Activated naive CD8-positive, alpha-beta T cell treated with anti-CD3 and anti-CD28 coated beads, Interleukin-2, amount 50 U/mL, for 24 hours (primary cell): Measurements from ENCODE around the gene STIP1.

Experiments
- ATAC-seq: fragments of 150-1000 bp; cut with Tn5 transposase; one replicate; pipeline ENCODE4 v1.10.0; 2021
- DNase-seq: peaks from one replicate; pipeline ENCODE4 v3.0.0; 2021
- H3K27ac Mint-ChIP-seq: one replicate; pipeline ENCODE4 v1.8.0; 2021; ENCODE audit warnings: mild to moderate bottlenecking, mixed read lengths
- H3K27me3 Mint-ChIP-seq: one replicate; pipeline ENCODE4 v1.8.0; 2021; ENCODE audit warnings: mixed read lengths
- H3K36me3 Mint-ChIP-seq: one replicate; pipeline ENCODE4 v1.8.0; 2021; ENCODE audit warnings: low read depth, mixed read lengths
- H3K4me1 Mint-ChIP-seq: one replicate; pipeline ENCODE4 v1.8.0; 2021; ENCODE audit warnings: mixed read lengths
- H3K4me3 Mint-ChIP-seq: one replicate; pipeline ENCODE4 v1.8.0; 2021; ENCODE audit warnings: mild to moderate bottlenecking, moderate library complexity, mixed read lengths
- H3K9me3 Mint-ChIP-seq: one replicate; pipeline ENCODE4 v1.8.0; 2021; ENCODE audit warnings: mixed read lengths

The STIP1 gene

DNA sequence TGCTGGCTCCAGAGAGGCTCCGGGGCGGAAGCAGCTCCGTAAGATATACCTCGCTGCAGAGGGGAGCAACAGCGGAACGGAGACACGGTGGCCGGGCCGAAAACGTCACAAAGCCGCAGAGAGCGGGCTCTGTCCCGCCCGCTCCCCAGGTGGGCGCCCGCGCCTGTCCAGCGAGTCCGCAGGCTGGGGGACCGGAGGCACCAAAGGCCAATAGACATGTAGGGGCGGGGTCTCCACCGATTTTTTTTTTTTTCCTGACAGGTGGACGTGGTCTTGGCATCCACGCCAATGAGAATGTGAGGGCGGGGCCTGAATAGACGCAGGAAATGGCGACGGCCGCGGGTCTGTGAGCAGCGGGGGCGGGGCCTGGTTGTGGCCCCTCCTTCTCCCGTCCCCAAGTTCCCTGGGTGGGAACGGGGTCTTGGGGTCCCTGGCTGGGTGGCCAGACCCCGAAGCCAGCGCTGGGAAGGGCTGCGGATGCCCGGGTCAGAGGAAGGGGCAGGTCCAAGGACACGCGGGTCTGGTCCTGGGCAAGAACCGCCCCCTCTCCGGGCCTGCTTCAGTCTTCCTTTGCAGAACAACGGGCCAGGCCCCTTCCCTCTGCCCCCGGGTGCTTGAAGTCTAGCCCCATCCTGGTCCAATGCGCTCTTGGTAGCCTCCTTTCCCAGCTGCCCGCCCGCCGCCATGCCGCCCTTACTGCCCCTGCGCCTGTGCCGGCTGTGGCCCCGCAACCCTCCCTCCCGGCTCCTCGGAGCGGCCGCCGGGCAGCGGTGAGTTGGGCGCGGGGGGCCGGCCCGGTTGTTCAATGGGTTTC lies 44.4 kb downstream of the STIP1 start, which contains the start of gene DNAJC4:
Gene DNAJC4 (plus strand): TSS at position 378 of the 814 bp plus-strand sequence. CDS start 307 bp downstream, at position 685.
- Mint-ChIP-seq H3K36me3 (peaks cover 2% of the 10 kb centered on the region), H3K9me3 (no peaks in the 10 kb centered on the region), H3K4me1 (peaks cover 57% of the 10 kb centered on the region), H3K27me3 (no peaks in the 10 kb centered on the region), H3K4me3 (peak within 1 kb of the TSS; percentile 81), H3K27ac (peak within 1 kb of the TSS; percentile 69)
- ATAC-seq (peak; percentile 35), DNase-seq (peak; percentile 92)

DNA sequence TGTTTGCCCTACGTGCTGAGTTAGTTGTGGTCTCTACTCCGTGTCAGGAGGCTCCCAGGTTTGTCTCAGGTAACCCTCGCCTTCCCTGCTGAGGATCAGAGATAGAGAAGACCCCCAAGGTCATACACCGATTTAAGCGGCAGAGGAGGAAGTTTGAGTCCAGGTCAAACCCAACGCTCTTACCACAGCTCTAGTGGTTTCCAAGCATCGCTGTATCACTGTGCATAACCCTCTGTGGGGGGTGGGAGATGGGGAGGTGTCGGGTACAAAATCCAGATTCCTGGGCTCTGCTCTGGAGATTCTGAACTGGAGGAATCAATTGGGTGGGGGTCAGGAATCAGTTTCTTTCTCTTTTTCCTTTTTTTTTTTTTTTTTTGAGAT lies 45.0 kb downstream of the STIP1 start:
- no peaks in the 10 kb centered on the region for H3K9me3 Mint-ChIP-seq
- no peaks in the 10 kb centered on the region for H3K27me3 Mint-ChIP-seq
- H3K27ac Mint-ChIP-seq: peak overlapping the region; percentile 69
- DNase-seq: no peak
- H3K36me3 Mint-ChIP-seq: peaks cover 2% of the 10 kb centered on the region
- peak overlapping the region; percentile 81 for H3K4me3 Mint-ChIP-seq
- no peak for ATAC-seq
- H3K4me1 Mint-ChIP-seq: peaks cover 59% of the 10 kb centered on the region

DNA sequence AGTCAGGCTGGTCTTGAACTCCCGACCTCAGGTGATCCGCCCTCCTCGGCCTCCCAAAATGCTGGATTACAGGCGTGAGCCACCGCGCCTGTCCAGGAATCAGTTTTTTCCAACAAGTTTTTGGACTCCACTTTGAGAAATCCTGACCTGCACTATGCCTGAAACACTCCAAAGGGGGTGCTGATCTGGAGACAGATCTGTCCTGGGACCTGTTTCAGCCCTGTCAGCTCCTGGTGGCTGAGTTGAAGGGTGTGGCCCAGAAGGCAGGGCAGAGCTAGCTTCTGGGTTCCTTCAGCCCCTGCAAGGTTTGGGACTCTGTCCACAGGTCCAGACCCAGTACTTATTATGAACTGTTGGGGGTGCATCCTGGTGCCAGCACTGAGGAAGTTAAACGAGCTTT lies 45.6 kb downstream of the STIP1 start:
- Mint-ChIP-seq H3K9me3 (no peaks in the 10 kb centered on the region), H3K27ac (no peak overlapping the region), H3K4me1 (peaks cover 61% of the 10 kb centered on the region), H3K27me3 (no peaks in the 10 kb centered on the region), H3K36me3 (peaks cover 2% of the 10 kb centered on the region), H3K4me3 (peak overlapping the region; percentile 81)
- DNase-seq (no peak), ATAC-seq (no peak)

DNA sequence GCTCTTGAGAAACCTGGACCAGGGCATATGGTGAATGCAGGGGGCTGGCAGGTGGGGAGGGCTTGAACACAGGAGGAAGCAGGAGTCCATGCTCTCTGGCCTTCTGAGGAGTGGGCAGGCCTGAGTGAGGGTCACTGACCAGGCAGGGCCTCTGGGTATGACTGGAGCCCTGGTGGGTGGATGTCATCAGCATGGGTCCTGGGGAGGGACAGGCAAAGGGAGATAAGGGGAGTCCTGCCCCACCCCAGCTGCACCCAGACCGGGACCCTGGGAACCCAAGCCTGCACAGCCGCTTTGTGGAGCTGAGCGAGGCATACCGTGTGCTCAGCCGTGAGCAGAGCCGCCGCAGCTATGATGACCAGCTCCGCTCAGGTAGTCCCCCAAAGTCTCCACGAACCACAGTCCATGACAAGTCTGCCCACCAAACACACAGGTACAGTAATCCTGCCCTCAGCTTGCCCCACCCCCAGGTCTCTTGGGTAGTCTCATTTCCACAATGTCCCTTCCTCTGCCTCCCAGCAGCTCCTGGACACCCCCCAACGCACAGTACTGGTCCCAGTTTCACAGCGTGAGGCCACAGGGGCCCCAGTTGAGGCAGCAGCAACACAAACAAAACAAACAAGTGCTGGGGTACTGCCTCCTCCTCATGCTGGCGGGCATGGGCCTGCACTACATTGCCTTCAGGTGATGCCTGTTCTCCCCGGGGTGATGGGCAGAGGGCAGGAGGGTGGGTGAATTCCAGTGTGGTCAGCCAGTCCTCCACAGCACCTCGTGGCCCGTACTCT lies 46.4 kb downstream of the STIP1 start:
- Mint-ChIP-seq H3K4me3 (peak overlapping the region; percentile 81), H3K9me3 (no peaks in the 10 kb centered on the region), H3K36me3 (no peaks in the 10 kb centered on the region), H3K27ac (no peak overlapping the region), H3K4me1 (peaks cover 55% of the 10 kb centered on the region), H3K27me3 (no peaks in the 10 kb centered on the region)
- ATAC-seq (no peak), DNase-seq (no peak)

DNA sequence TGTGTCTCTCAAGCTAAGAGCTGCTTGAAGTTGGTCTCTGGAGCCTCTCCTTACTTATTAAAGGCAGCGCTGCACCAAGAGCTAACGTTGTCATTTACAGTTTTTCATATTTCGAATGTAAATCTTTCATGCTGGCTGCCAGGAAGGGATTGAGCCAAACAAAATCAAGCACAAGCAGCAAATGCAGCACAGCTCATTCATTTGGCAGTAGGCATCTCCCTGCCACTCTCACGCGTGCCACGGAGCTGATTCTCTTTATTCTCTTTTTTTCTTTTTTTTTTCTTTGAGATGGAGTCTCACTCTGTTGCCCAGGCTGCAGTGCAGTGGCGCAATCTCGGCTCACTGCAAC lies 47.0 kb downstream of the STIP1 start:
- H3K27ac Mint-ChIP-seq: no peak overlapping the region
- DNase-seq (no peak), ATAC-seq (no peak)
- no peaks in the 10 kb centered on the region for H3K9me3 Mint-ChIP-seq
- no peaks in the 10 kb centered on the region for H3K27me3 Mint-ChIP-seq
- peaks cover 3% of the 10 kb centered on the region for H3K36me3 Mint-ChIP-seq
- no peak overlapping the region for H3K4me3 Mint-ChIP-seq
- peaks cover 49% of the 10 kb centered on the region for H3K4me1 Mint-ChIP-seq

DNA sequence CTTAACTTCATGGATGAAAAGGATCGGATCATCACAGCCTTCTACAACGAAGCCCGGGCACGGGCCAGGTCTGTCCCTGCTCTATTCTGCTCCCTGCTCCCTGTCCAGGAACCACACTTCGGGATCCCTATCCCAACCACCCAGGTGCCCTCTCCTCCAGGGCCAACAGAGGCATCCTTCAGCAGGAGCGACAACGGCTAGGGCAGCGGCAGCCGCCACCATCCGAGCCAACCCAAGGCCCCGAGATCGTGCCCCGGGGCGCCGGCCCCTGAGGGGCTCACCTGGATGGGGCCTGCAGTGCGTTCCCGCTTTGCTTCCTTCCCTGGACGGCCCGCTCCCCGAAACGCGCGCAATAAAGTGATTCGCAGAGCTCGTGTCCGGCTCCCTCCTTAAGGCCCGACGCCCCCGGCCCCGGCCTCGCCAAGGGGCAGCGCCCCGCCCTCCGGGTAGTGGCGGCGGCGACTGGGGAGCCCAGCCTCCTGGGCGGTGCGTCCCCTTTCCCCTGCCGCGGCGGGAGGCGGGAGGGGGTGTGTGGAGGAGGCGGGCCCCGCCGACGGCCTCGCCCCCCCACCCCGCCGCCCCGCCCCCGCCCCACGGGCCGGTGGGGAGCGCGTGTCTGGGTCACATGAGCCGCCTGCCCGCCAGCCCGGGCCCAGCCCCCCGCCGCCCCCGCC lies 48.1 kb downstream of the STIP1 start, which contains the start of gene VEGFB:
Gene VEGFB (plus strand): TSS at position 672 of the 674 bp plus-strand sequence. CDS start 250 bp downstream, outside the sequence.
- Mint-ChIP-seq H3K27ac (peak within 1 kb of the TSS; percentile 72), H3K36me3 (peaks cover 7% of the 10 kb centered on the region)

DNA sequence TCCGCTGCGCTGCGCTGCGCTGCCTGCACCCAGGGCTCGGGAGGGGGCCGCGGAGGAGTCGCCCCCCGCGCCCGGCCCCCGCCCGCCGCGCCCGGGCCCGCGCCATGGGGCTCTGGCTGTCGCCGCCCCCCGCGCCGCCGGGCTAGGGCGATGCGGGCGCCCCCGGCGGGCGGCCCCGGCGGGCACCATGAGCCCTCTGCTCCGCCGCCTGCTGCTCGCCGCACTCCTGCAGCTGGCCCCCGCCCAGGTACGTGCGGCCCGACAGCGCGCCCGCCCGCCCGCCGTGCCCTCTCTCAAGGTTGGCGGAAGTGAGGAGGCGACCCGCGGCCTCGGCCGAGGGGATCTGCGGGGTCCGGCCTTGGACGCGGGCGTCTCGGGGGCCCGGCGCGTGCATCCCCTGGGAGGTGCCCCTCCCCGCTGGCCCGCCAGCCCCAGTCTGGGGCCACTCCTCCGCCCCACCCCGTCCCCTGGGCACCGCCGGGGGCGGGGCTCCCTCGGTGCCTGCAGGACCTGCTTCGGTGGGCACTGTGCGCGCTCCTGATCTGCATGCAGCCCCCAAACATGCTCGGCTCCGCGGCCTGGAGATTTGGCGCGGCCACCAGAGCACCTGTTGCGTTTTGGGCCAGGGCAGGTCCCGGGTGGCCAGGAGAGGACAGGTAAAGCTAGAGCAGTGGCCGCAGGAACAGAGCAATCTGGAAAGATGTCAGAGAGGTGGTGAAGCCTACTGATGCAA lies 48.8 kb downstream of the STIP1 start:
- ATAC-seq: peak; percentile 46
- no peaks in the 10 kb centered on the region for H3K9me3 Mint-ChIP-seq
- H3K4me3 Mint-ChIP-seq: peak overlapping the region; percentile 83
- peak overlapping the region; percentile 72 for H3K27ac Mint-ChIP-seq
- H3K4me1 Mint-ChIP-seq: peaks cover 44% of the 10 kb centered on the region
- H3K27me3 Mint-ChIP-seq: no peaks in the 10 kb centered on the region
- peaks cover 7% of the 10 kb centered on the region for H3K36me3 Mint-ChIP-seq
- peak; percentile 60 for DNase-seq

More for the DNA sequence above, 48.1 kb downstream of the STIP1 start, which contains the start of gene VEGFB:
- Mint-ChIP-seq H3K4me1 (peaks cover 46% of the 10 kb centered on the region), H3K27me3 (no peaks in the 10 kb centered on the region), H3K4me3 (peak within 1 kb of the TSS; percentile 83), H3K9me3 (no peaks in the 10 kb centered on the region)
- DNase-seq: peak; percentile 72
- ATAC-seq: peak; percentile 38

DNA sequence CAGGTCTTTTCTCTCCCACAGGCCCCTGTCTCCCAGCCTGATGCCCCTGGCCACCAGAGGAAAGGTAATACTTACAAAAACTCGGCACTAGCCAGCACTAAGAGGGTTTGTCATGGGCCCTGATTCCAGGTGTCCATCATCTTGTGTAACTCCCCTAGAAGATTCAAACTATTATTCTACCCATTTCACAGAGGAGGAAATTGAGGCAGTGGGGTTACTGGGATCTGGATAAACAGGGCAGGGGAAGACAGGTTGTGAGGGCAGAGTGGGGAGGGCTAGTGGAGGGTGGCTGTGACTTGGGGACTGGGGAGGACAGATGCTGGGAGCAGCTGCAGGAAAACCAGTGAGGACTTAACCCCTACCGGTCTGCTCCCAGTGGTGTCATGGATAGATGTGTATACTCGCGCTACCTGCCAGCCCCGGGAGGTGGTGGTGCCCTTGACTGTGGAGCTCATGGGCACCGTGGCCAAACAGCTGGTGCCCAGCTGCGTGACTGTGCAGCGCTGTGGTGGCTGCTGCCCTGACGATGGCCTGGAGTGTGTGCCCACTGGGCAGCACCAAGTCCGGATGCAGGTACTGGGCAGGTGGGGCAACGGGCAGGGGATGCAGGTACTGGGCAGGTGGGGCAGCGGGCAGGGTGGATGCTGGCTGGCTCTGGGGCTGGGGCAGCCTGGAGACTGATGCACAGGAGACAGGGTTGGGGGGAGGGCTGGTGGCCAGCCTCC lies 49.6 kb downstream of the STIP1 start:
- H3K27ac Mint-ChIP-seq: peak overlapping the region; percentile 72
- no peaks in the 10 kb centered on the region for H3K27me3 Mint-ChIP-seq
- no peak for DNase-seq
- H3K9me3 Mint-ChIP-seq: no peaks in the 10 kb centered on the region
- H3K4me3 Mint-ChIP-seq: peak overlapping the region; percentile 83
- peaks cover 7% of the 10 kb centered on the region for H3K36me3 Mint-ChIP-seq
- peaks cover 47% of the 10 kb centered on the region for H3K4me1 Mint-ChIP-seq
- no peak for ATAC-seq

DNA sequence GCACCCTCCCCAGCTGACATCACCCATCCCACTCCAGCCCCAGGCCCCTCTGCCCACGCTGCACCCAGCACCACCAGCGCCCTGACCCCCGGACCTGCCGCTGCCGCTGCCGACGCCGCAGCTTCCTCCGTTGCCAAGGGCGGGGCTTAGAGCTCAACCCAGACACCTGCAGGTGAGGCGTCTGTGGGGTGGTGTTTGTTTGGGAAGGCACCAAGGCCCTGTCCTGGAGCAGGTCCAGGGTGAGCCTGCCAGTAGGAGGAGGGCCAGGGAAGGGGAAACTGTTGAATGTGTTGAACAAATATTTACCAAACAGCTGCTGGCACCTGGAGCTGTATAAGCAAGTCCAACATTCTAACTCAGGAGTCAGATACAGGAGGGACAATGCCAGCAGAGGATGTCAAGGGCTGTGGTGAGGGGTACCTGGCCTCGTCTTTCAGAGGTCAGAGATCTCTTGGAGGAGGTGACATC lies 51.5 kb downstream of the STIP1 start:
- Mint-ChIP-seq H3K27me3 (no peaks in the 10 kb centered on the region), H3K4me1 (peaks cover 38% of the 10 kb centered on the region), H3K36me3 (peaks cover 9% of the 10 kb centered on the region), H3K27ac (no peak overlapping the region), H3K4me3 (no peak overlapping the region), H3K9me3 (no peaks in the 10 kb centered on the region)
- ATAC-seq (no peak), DNase-seq (no peak)

DNA sequence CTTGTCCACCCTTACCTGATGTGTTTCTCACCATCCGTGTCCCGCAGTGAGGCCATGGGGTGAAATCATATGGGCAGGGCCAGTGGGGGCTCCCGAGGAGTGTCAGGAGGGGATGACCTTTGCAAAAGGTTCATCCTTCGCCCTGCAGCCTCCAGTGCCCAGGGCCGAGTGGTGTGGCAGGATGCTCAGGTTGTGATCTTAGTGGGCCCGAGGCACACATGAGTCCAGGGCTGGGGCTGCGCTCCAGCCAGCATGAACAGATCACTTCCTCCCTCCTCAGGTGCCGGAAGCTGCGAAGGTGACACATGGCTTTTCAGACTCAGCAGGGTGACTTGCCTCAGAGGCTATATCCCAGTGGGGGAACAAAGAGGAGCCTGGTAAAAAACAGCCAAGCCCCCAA lies 52.1 kb downstream of the STIP1 start:
- Mint-ChIP-seq H3K4me1 (peaks cover 41% of the 10 kb centered on the region), H3K4me3 (no peak overlapping the region), H3K9me3 (no peaks in the 10 kb centered on the region), H3K27ac (peak overlapping the region; percentile 49), H3K27me3 (no peaks in the 10 kb centered on the region), H3K36me3 (peaks cover 11% of the 10 kb centered on the region)
- ATAC-seq: no peak
- no peak for DNase-seq

DNA sequence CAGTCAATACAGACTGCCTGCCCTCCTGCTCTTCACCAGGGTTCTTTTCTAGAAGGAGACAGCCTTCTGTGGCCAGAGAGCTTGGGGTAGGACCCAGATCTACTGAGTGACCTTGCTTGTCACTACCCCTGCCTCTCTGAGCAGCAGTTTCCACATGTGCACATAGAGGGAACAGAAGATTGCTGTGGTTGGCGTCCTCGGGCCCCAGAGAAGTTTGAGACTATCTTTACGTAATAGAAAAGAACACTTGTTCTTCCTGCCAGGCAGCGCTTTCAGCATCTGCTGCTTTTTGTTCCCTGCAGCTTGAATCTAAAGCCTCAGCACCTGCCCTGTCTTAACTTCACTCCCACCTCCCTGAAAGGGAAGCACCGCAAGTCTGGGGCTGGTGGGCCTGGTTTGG lies 53.0 kb downstream of the STIP1 start:
- no peaks in the 10 kb centered on the region for H3K27me3 Mint-ChIP-seq
- peak overlapping the region; percentile 93 for H3K27ac Mint-ChIP-seq
- H3K4me3 Mint-ChIP-seq: peak overlapping the region; percentile 7
- ATAC-seq: no peak
- H3K4me1 Mint-ChIP-seq: peaks cover 45% of the 10 kb centered on the region
- peaks cover 19% of the 10 kb centered on the region for H3K36me3 Mint-ChIP-seq
- no peak for DNase-seq
- H3K9me3 Mint-ChIP-seq: no peaks in the 10 kb centered on the region

DNA sequence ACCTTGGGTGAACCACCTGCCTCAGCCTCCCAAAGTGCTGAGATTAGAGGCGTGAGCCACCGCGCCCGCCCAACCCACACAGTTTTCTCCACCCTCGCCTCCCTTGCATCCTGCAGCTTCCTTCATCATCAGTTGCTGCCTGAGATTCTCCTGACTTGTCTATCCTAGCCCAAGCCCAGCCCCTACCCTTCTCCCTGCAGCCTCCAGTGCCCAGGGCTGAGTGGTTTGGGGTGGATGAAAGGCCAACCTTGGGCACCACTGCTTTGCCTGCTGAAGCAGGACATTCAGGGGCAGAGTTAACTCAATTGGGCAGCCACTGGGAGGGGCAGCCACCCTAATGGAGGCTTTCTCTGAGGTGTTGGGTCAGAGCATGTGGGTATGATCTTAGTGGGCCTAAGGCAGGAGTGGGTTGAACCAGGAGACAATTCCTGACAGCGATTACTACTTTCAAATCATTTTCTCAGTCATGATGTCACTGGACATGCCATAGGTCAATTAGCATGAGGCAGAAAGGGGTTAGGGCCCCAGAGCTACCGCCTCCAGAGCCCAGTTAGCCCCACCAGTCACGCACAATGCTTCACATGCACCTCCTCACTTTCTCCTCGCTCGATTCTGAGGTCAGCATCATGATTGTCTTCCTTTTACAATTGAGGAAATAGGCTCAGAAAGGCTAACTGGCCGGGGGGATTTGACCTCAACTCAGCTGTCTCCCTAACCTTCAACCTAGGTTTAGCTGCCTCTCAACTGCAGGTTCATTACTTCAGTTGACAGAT lies 53.9 kb downstream of the STIP1 start:
- Mint-ChIP-seq H3K27me3 (no peaks in the 10 kb centered on the region), H3K4me1 (peaks cover 47% of the 10 kb centered on the region), H3K9me3 (no peaks in the 10 kb centered on the region), H3K27ac (peak overlapping the region; percentile 93), H3K4me3 (peak overlapping the region; percentile 87), H3K36me3 (peaks cover 19% of the 10 kb centered on the region)
- no peak for ATAC-seq
- DNase-seq: no peak
